Activated T-helper 2 cell treated with anti-CD3 and anti-CD28 coated beads, Interferon-gamma antibody, Interleukin-2, Interleukin-4, amounts not matched to agents 10 μg/mL and 5 μg/mL and 100 μg/mL, durations not matched to agents 14 hours and 24 hours and 36 hours (primary cell): Measurements from ENCODE around the gene IZUMO1R. TPM values are rescaled to one million over a fixed set of nuclear protein-coding genes. Genes with fewer than 3 reads are reported as not detected.
"Not testable (repeated sequence)": the region's sequence is repeated elsewhere in the genome, so short reads cannot be mapped to it uniquely, and the experiment has no call there.

Source experiments
- DNase-seq: peaks from one replicate; pipeline ENCODE4 v3.0.0; 2021; ENCODE audit warnings: low spot score
- H3K27ac Mint-ChIP-seq: one replicate; pipeline ENCODE4 v1.8.0; 2021; ENCODE audit warnings: mixed read lengths
- H3K27me3 Mint-ChIP-seq: one replicate; pipeline ENCODE4 v1.8.0; 2021; ENCODE audit warnings: low read depth, mixed read lengths
- H3K36me3 Mint-ChIP-seq: one replicate; pipeline ENCODE4 v1.8.0; 2021; ENCODE audit warnings: low read depth, mixed read lengths
- H3K4me1 Mint-ChIP-seq: one replicate; pipeline ENCODE4 v1.8.0; 2021; ENCODE audit warnings: low read depth, mixed read lengths
- H3K4me3 Mint-ChIP-seq: one replicate; pipeline ENCODE4 v1.8.0; 2021; ENCODE audit warnings: low read depth, mild to moderate bottlenecking, moderate library complexity, mixed read lengths
- H3K9me3 Mint-ChIP-seq: one replicate; pipeline ENCODE4 v1.8.0; 2021; ENCODE audit warnings: mixed read lengths
- intact Hi-C: fragments of 100-400 bp; cut with micrococcal nuclease; formaldehyde crosslinking; loops from one replicate; pipeline ENCODE4 v1.15.1; 2023
- total RNA-seq: library from RNA; stranded (reverse); gene quantifications from 2 replicates; pipeline ENCODE4 v1.2.3, GENCODE V29; 2022

IZUMO1R gene
- total RNA-seq, 1 donor from 2014 or later = not detected

- Mint-ChIP-seq H3K36me3 (no peaks in the 10 kb centered on the region), H3K4me3 (no peak overlapping the region), H3K27ac (no peak overlapping the region), H3K9me3 (no peaks in the 10 kb centered on the region), H3K27me3 (peaks cover 3% of the 10 kb centered on the region), H3K4me1 (no peaks in the 10 kb centered on the region)
- intact Hi-C loops = no loop called here
- DNase-seq = no peak
Observed at GRCh38 chr11:94332814-94333213, 28.4 kb downstream of the IZUMO1R start.

- no peaks in the 10 kb centered on the region for H3K36me3 Mint-ChIP-seq
- H3K4me3 Mint-ChIP-seq = no peak overlapping the region
- no peak for DNase-seq
- H3K27ac Mint-ChIP-seq = no peak overlapping the region
- H3K9me3 Mint-ChIP-seq = no peaks in the 10 kb centered on the region
- no peaks in the 10 kb centered on the region for H3K4me1 Mint-ChIP-seq
- no peaks in the 10 kb centered on the region for H3K27me3 Mint-ChIP-seq
- intact Hi-C loops = no loop called here
Observed at GRCh38 chr11:94336033-94336432, 31.7 kb downstream of the IZUMO1R start.

GRCh38 chr11:94338651-94339050 is 34.3 kb downstream of the IZUMO1R start:
- Mint-ChIP-seq H3K9me3 (no peaks in the 10 kb centered on the region), H3K27me3 (no peaks in the 10 kb centered on the region), H3K4me3 (no peak overlapping the region), H3K36me3 (no peaks in the 10 kb centered on the region), H3K4me1 (no peaks in the 10 kb centered on the region), H3K27ac (no peak overlapping the region)
- intact Hi-C loops = no loop called here
- DNase-seq = no peak

GRCh38 chr11:94342250-94342649 is 37.9 kb downstream of the IZUMO1R start:
- Mint-ChIP-seq H3K27ac (no peak overlapping the region), H3K4me3 (no peak overlapping the region), H3K4me1 (no peaks in the 10 kb centered on the region), H3K27me3 (no peaks in the 10 kb centered on the region), H3K36me3 (no peaks in the 10 kb centered on the region), H3K9me3 (no peaks in the 10 kb centered on the region)
- intact Hi-C loops = no loop called here
- DNase-seq = no peak

- Mint-ChIP-seq H3K4me3 (no peak overlapping the region), H3K27me3 (no peaks in the 10 kb centered on the region), H3K4me1 (no peaks in the 10 kb centered on the region), H3K27ac (no peak overlapping the region), H3K36me3 (no peaks in the 10 kb centered on the region), H3K9me3 (no peaks in the 10 kb centered on the region)
- intact Hi-C loops = no loop called here
- DNase-seq = no peak
Observed at GRCh38 chr11:94343495-94343894, 39.1 kb downstream of the IZUMO1R start.

GRCh38 chr11:94346311-94346710 is 41.9 kb downstream of the IZUMO1R start:
- H3K4me3 Mint-ChIP-seq, H3K4me1 Mint-ChIP-seq, H3K36me3 Mint-ChIP-seq, intact Hi-C loops, H3K27me3 Mint-ChIP-seq, H3K27ac Mint-ChIP-seq, H3K9me3 Mint-ChIP-seq, DNase-seq: not testable (repeated sequence)

- DNase-seq, H3K27me3 Mint-ChIP-seq, H3K4me3 Mint-ChIP-seq, H3K9me3 Mint-ChIP-seq, H3K4me1 Mint-ChIP-seq, intact Hi-C loops, H3K27ac Mint-ChIP-seq, H3K36me3 Mint-ChIP-seq: not testable (repeated sequence)
Observed at GRCh38 chr11:94350850-94351563, 46.6 kb downstream of the IZUMO1R start.

Other genes starting within 250 kb of the IZUMO1R start
- gene PANX1, start 175.7 kb upstream of the IZUMO1R start, total RNA-seq = 18.1 and 20.0 TPM in 2 replicates
- 0.05 TPM in 1 of 2 replicates, not detected in the other for gene GPR83, start 96.8 kb downstream of the IZUMO1R start, total RNA-seq
- 45.8 and 47.4 TPM in 2 replicates for gene MRE11, start 189.3 kb downstream of the IZUMO1R start, total RNA-seq
- gene ANKRD49, start 189.4 kb downstream of the IZUMO1R start, total RNA-seq = 19.4 and 20.7 TPM in 2 replicates
- gene C11orf97, start 207.9 kb downstream of the IZUMO1R start, total RNA-seq = not detected in 2 replicates
- gene FUT4, start 239.3 kb downstream of the IZUMO1R start, total RNA-seq = 8.4 and 8.9 TPM in 2 replicates